Fibroblast of villous mesenchyme (primary cell): ENCODE measurements around the gene TTC31. TPM values are rescaled to one million over a fixed set of nuclear protein-coding genes. Genes with fewer than 3 reads are reported as not detected.

Experiments used
- DNase-seq: peaks from one replicate; pipeline ENCODE4 v3.0.0-alpha.2; 2010; ENCODE audit warnings: low read depth
- H3K4me3 ChIP-seq: 2 replicates; pipeline ENCODE4 v1.5.1; 2011; ENCODE audit warnings: low read depth, mild to moderate bottlenecking, low read length
- total RNA-seq: library from RNA; depleted of rRNA; stranded (reverse); fragments of >200 nt; gene quantifications from 2 replicates; pipeline ENCODE4 v1.2.3, GENCODE V29; 2012
- TF ChIP-seq, protein P1 (sequence below): IDR thresholded peaks from 2 replicates; pipeline ENCODE4 v1.5.1; 2012; ENCODE audit warnings: low read depth, mild to moderate bottlenecking, low read length; ENCODE audit not compliant: insufficient read depth

Gene TTC31
- total RNA-seq, 1 donor: 8.6 TPM

DNA sequence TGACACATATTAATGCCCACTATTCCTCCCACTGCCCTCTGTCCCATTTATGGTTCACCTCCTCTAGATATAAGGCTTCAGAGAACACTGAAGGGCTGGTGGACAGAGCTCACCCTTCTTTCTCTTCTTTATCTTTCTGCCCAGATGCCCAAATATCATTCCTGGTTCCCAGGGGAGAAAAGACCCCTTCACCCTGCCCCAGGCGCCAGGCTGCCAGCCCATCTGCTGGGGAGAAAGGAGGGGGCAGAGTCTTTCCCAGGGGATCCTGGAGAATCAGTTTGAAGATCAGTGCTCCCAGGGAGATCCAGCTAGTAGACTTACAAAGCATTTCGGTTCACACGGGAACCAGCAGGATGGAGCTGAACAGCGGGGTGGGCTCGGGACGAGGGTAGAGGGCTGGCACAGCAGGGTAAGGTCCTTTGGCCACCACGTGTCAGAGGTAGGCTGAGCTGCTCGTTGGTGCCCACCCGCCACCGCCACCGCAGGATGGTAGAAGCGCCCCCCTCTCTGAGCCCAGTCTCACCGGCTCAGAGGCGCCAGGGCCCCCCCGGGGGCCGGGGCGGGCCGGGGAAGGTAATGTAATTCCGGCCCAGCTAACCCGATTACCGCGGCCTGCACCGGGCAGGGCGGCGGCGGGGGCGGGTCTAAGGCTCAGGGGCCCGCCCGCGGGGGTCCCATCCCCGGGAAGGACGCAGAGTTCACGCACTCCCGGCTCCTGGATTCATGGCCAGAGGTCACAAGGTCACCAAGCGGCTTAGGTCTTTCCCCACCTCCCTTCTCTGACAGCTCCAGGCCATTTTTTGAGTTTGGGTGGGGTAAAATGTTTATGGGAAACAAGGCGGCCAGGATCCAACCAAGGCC lies 30.1 kb downstream of the TTC31 start:
- TF ChIP-seq, protein P1, sequence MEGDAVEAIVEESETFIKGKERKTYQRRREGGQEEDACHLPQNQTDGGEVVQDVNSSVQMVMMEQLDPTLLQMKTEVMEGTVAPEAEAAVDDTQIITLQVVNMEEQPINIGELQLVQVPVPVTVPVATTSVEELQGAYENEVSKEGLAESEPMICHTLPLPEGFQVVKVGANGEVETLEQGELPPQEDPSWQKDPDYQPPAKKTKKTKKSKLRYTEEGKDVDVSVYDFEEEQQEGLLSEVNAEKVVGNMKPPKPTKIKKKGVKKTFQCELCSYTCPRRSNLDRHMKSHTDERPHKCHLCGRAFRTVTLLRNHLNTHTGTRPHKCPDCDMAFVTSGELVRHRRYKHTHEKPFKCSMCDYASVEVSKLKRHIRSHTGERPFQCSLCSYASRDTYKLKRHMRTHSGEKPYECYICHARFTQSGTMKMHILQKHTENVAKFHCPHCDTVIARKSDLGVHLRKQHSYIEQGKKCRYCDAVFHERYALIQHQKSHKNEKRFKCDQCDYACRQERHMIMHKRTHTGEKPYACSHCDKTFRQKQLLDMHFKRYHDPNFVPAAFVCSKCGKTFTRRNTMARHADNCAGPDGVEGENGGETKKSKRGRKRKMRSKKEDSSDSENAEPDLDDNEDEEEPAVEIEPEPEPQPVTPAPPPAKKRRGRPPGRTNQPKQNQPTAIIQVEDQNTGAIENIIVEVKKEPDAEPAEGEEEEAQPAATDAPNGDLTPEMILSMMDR: no peak
- no peak for DNase-seq
- H3K4me3 ChIP-seq: no peak overlapping the region

DNA sequence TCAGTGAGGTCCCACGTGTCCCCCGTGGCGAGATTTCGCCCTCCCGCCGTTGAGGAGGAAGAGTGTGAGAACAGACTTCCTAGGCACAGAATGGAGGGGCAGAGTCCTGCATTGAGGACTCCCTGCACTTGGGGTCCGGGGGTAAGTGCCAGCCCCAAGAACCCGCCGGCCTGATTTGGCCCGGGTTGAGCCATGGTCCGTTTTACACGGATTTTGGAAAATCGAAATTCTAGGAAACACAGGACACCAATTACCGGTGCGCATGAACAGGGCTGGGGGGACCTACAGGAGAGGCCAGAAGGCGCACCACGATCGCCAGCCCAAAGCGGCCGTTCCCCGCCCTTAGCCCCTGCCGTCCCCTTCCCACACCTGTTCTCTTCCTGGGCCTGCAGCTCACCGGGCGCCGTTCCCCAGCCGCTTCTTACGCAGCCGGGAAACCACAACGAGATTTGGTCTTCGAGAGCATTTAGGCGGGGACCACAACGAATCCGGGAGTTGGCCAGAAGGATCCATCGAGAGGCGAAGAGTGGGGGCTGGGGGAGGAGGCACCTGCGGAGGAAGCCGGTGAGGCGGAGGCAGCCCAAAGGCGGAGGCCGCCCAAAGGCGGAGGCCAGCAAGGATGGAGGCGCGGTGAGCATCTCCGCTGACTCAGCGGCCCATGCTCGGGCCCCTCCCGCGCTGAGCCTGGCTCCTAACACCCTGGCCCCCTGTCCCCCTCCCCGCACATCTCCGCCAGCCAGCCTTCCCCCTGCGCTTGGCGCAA lies 30.9 kb downstream of the TTC31 start:
- H3K4me3 ChIP-seq: no peak overlapping the region
- no peak for DNase-seq
- TF ChIP-seq, protein P1: no peak

DNA sequence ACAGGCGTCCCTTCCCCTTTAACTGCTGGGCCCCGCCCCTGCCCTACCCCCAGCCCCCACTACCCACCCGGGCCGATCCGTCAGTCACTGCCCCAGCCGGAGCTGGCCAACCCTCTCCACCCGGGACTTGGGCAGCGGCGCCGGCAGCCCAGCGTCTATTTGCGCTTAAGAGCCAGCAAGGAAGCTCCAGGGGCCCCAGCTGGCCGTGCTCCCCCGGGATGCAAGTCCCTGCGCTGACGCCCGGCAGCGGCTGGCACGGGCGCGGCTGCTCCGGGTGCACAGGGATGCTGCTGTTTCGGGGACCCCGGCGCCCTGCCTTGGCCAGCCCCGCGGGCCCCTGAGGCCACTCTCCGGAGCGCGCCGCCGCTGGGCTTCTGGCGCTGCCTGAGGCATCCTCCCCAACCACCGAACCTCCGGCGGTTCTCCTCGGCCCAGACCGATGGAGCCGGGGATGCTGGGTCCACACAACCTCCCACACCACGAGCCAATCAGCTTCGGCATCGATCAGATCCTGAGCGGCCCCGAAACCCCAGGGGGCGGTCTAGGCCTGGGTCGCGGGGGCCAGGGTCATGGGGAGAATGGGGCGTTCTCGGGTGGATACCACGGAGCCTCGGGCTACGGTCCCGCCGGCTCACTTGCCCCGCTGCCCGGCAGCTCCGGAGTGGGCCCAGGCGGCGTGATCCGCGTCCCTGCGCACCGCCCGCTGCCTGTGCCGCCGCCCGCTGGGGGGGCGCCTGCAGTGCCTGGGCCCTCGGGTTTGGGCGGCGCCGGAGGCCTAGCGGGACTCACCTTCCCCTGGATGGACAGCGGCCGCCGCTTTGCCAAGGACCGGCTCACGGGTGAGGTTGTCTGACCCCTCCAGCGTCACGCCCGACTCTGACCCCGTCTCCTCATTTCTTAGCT lies 31.7 kb downstream of the TTC31 start, which contains the start of gene TLX2:
Gene TLX2, plus strand, starts transcription at position 83 of the 903 bp plus-strand sequence. Its CDS starts 357 bp downstream, at position 440.
- no peak for DNase-seq
- no peak within 1 kb of the TSS for H3K4me3 ChIP-seq
- TF ChIP-seq, protein P1: no peak

DNA sequence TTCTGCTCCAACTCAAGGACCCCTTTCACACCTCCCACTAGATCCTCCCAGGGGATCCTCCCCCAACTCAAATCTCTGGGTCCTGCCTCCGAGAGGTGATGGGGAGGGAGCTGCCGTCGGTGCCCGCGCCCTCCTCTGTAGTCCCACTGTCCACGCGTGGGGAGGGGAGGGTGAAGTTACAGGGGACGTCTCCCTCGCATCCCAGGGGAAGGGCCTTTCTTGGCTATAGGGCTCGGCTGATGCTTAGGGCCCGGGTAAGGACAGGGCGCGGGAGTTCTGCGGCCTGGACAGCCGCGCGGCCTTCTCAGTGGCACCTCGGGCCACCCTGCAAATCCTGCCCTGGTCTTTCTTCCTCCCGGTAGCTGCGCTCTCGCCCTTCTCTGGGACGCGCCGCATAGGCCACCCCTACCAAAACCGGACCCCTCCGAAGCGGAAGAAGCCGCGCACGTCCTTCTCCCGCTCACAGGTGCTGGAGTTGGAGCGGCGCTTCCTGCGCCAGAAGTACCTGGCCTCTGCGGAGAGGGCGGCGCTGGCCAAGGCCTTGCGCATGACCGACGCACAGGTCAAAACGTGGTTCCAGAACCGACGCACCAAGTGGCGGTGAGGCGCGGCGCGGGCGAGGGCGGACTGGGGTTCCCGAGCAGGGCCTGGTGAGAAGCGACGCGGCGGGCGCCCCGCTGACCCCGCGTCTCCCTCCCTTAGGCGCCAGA lies 32.5 kb downstream of the TTC31 start:
- no peak overlapping the region for H3K4me3 ChIP-seq
- TF ChIP-seq, protein P1: no peak
- DNase-seq: no peak

DNA sequence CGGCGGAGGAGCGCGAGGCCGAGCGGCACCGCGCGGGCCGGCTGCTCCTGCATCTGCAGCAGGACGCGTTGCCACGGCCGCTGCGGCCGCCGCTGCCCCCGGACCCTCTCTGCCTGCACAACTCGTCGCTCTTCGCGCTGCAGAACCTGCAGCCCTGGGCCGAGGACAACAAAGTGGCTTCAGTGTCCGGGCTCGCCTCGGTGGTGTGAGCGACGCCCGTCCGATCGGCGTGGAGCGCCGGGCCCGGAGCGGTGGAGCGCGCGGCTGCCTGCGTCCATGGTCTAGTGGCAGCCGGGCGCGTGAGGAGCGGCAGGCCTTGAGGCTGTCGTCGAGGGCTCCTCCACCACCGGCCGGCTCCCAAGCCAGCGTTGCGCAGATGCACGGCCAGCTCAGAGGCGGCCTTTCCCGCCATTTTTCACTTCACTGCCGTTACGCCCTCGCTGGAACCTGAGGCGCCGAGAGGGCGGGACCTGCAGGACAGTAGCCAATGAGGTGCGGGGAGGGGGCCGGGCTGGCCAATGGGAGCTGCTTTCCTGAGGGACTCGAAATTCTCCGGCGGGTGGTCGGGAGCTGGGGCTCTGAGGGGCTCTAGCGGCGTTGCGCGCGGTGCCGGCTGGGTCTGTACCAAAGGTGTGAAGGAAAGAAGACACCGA lies 33.2 kb downstream of the TTC31 start:
- TF ChIP-seq, protein P1: no peak
- peak; percentile 40 for DNase-seq
- H3K4me3 ChIP-seq: no peak overlapping the region
